HG03469 (cell line): ENCODE measurements around the gene TRIM71.
"Not testable (repeated sequence)": the region's sequence is repeated elsewhere in the genome, so short reads cannot be mapped to it uniquely, and the experiment has no call there.

Experiments used
- ATAC-seq: cut with Tn5 transposase; IDR thresholded peaks from one replicate; pipeline ENCODE4 v1.9.1; 2021; ENCODE audit warnings: mild to moderate bottlenecking, moderate library complexity, moderate number of reproducible peaks; ENCODE audit not compliant: unreplicated experiment

TRIM71 gene

GRCh38 chr3:32842531-32842931, 24.7 kb downstream of the TRIM71 start:
- ATAC-seq: peak; percentile 42

DNA sequence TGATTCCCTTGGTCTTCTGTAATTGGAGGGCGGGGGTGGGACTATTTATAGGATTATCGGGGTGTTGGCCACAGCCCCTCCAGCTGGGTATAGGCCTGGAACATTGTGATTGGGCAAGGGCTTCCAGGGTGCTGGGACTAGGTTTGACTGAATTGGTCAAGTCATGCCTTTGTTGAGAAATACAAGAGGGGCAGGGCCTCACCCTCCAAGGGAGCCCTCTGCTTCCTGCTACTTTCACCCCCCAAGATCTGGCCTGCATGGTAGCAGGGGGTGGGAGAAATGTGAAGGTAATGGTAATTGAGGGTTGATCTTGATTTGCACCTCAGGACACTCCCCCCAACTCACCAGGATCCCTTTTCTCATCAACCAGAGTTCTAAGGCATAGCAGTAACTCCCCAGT, 25.2 kb downstream of the TRIM71 start:
- no peak for ATAC-seq

DNA sequence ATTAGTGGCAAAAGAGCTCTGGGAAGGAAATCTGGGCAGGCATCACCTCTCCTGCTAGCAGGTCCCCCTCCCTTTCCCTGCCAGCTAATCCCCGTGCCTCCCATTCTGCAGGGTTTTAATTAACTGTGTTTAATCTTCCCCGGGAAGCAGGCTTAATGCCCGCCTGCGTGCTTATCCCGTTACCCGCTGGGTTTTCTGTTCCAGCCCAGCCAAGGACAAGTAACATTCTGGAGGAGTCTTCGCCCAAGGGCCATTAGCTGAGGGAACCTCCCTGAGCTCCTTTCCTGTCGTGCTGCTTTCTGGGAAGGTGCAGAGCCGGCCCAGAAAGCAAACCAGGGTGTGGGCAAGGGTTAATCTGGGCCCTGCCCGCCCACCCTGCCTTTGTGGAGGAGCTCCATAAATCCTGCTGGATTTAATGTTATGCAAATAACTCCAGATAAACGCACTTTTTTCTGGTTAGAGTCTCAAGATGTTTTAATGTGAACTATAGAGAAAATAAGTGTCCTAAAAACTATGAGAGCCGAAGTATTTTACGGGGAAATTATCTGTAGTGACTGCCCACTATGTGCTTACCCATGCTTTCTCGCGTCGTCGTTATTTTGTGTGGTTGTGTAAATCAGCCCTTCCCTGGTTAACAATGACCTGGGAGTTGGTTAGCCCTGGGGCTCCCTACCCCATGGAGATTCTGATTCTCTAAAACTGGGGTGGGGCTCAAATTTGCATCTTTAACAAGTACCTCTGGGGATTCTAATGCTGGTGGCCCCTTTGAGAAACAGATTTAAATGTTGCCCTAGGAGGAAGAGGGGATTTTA, 25.9 kb downstream of the TRIM71 start:
- no peak for ATAC-seq

DNA sequence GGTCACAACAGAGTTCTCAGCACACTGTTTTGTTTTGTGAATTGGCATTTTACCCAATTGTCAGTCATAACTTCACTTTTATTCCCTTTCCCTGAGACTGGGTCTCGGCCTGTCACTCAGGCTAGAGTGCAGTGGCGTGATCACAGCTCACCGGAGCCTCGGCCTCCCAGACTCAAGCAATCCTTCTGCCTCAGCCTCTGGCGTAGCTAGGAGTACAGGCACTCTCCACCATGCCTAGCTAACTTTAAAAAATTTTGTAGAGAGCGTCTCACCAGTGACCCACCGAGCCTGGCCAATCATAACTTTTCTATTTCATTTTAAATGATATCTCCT, 26.5 kb downstream of the TRIM71 start:
- ATAC-seq: no peak

- no peak for ATAC-seq
Observed at GRCh38 chr3:32844914-32845313, 27.1 kb downstream of the TRIM71 start.

GRCh38 chr3:32845546-32845945, 27.7 kb downstream of the TRIM71 start:
- ATAC-seq: not testable (repeated sequence)

DNA sequence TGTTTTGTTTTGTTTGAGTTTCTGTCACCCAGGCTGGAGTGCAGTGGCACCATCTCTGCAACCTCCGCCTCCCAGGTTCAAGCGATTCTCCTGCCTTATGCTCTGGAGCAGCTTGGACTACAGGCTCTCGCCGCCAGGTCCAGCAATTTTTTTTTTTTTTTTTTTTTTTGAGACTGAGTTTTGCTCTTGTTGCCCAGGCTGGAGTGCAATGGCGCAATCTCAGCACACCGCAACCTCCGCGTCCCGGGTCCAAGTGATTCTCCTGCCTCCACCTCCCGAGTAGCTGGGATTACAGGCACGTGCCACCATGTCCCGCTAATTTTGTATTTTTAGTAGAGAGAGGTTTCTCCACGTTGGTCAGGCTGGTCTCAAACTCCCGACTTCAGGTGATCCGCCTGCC, 29.2 kb downstream of the TRIM71 start:
- not testable (repeated sequence) for ATAC-seq

- ATAC-seq: no peak
Observed at GRCh38 chr3:32847528-32847927, 29.7 kb downstream of the TRIM71 start.

- ATAC-seq: no peak
Observed at GRCh38 chr3:32848215-32848614, 30.4 kb downstream of the TRIM71 start.

DNA sequence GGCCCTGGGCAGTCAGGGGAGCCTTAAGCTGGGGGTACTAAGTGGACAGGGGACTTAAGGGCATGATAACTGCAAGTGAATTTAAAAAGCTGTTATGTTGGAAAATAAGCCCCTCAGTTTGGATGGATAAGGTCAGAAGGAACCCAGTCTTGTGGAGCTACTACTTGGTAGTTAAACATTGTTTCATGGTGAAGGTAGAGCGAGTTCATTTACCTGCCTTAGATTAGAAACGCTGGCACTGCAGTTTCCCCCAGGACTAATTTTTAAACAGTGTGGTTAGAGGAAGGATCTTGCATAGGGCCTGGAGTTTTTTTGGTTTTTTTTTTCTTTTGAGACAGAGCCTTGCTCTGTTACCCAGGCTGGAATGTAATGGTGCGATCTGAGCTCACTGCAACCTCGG, 31.2 kb downstream of the TRIM71 start:
- ATAC-seq: no peak

DNA sequence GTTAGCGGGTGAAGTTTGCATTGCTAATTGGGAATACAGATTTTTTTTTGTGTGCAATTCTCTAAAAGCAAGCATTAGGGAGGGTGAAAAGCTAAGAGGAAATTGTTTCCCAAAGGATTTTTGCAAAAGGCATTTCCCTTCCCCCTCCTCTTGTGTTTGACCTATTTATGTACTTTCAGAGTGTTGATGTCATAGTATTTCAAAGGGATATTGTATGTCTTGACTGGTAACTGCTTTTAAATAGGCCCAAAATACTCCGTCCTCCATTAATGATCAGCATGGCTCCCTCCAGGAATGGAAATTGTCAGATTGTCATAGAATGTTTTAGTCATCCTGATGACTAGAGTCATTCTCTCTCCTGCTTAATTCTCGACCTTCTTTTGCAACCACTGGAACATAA, 32.4 kb downstream of the TRIM71 start:
- no peak for ATAC-seq

- no peak for ATAC-seq
Observed at GRCh38 chr3:32850636-32851035, 32.8 kb downstream of the TRIM71 start.

DNA sequence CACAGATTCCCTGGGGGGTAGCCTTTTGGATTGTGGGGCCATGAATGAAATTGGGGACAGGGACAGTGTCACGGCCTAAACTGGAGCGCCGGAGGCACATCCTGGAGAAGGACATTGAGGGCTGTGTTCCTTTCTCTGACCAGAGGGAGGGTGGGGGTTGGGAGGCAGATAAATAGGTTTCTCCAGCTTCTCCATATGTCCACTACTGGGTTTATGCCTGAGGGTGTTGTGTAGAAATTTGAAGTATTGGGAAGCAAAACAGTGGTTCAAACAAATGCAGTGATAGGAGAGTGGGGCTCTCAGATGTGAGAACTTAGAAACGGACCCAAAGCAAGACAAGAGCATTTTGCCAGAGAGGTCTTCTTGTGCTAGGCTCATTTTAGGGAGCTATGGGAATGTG, 34.3 kb downstream of the TRIM71 start:
- no peak for ATAC-seq

GRCh38 chr3:32855350-32855953, 37.7 kb downstream of the TRIM71 start:
- ATAC-seq: no peak

DNA sequence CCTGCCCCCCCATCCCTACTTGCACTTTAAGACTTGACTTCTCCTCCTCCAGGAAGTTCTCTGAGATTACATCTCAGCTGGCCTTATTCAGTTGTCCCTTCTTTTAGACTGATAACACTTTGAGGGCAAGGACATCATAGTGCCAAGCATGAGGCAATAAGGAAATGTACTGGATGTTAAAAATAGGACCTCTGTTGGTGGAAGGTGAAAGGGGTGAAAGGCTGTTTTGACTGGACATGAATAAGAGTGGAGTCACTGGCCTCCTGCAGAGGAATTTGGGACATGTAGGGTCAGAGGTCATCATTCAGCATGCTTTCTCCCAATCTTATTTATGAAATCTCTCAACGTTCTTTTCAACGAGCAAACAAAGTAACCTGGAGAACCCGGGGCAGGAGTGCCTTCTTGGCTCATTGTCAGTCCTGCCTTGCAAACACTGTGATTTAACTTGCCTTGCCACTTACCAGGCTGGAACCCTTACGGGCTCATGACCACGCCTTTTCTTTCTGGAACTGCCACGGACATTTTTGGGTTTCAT, 38.6 kb downstream of the TRIM71 start:
- ATAC-seq: no peak

GRCh38 chr3:32856901-32857507, 39.2 kb downstream of the TRIM71 start:
- ATAC-seq: no peak

DNA sequence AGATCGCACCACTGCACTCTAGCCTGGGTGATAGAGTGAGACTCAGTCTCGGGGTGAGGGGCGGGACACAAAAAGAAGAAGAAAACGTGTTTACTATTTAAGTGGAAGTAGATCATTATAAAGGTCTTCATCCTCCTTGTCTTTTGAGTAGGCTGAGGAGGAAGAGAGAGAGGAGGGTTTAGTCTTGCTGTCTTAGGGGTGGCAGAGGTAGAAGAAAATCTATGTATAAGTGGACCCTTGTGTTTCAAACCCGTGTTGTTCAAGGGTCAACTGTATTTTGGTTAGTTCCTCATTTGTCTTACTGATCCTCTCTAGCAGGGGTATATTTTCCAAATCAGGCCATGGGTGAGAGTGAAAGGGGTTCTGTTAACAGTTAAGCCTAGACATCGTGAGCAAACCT, 40.1 kb downstream of the TRIM71 start:
- no peak for ATAC-seq

DNA sequence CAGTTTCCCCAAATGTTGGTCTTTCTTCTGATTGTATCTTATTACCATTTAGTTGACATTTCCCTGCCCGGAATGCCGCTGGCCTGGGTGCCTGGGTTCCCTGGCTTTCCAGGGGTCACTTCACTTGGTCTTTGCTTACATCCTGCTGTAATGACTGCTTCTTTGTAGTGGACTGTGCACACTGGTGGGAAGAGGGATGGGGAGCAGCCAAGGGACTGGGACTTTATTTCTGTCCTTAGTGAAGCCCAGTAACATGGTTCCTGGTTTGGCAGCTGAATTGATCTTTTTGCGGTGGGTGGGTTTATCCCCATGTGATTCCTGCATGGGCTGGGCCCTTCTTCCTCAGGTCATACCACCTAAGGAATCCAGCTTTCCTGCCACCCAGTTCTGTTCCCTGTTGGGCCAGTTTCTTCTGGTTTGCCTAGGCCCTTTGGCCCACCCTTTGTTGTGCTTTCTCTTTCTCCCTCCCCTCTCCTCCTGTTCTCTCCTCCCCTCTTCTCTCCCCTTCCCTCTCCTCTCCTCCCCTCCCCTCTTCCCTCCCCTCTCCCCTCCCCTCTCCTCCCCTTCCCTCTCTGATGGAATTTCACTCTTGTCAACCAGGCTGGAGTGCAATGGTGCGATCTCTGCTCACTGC, 41.9 kb downstream of the TRIM71 start:
- ATAC-seq: no peak

DNA sequence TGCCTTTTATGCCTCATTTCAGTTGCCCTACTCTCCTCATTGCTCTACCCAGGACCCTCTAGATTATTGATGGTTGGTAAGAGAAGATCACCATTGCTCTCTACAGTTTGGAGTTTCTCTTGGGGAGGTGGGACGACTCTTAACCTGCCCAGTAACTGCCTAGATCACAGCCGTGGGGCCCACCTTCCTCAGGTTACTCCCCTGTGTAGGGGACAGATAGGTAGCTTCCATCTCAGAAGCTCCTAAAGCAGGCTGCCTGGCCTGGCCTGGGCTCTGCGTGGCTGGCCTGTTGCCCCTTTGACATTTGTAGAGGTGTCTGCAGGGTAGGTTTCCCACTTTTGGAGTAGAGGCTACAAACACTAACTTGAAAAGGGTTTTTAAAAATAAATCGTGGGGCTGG, 42.7 kb downstream of the TRIM71 start:
- no peak for ATAC-seq

DNA sequence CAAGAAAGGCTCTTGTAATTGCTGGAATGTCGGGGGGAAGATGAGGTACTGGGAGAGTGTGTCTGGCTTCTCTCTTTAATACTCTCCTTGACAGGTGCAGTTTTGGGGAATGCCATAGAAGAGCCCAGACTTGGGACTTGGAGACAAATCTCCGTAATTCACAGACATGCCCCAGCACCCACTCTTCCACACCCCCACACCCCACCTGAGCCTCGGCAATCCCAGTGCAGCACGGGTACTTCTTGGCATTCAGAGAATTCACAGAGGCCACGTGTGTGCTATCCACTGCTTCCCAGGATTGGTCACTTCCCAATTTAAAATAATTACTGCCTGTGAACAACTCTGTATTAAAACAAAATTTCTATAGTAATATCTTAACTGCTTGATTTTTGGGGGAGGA, 43.9 kb downstream of the TRIM71 start:
- ATAC-seq: no peak

- ATAC-seq: no peak
Observed at GRCh38 chr3:32862247-32862935, 44.6 kb downstream of the TRIM71 start.
